Measurements from ENCODE around the gene SLC12A7.

DNA sequence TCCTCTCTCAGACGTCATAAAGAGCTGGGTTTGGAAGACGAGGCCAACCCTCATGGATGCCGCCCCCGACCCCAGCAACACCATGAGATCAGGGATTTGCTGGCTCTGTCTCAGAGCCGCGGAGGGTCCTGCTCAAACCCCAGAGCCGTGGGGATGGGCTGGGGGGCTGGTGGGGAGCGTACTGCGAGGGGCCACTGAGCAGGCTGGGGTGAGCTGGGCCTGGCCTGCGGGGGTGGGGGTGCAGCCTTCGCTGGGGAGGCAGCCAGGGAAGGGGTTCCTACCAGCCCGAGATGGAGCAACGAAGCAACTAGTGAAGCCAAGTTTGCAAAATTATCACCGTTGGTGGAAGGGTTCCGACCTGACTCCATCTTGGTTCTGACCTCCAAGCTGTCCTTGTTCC lies 5.1 kb upstream of the SLC12A7 start:
- TF ChIP-seq TAF1 (IDR thresholded peaks at IDR 0.05; ENCODE audit: borderline replicate concordance, low read depth, low read length) (no peak), POLR2AphosphoS5 (IDR thresholded peaks at IDR 0.05; ENCODE audit: low read depth, low read length) (no peak), POLR2A (IDR thresholded peaks at IDR 0.05; ENCODE audit: low read depth, low read length) (no peak)
